NT2/D1 (cell line): ENCODE data around the gene RCSD1.

ENCODE experiments used
- SUZ12 ChIP-seq: IDR thresholded peaks from 2 replicates; pipeline ENCODE4 v1.6.1; 2011; ENCODE audit not compliant: insufficient read length, insufficient read depth; ENCODE audit errors: extremely low read depth
- YY1 ChIP-seq: IDR thresholded peaks from 2 replicates; pipeline ENCODE4 v1.6.1; 2011; ENCODE audit not compliant: insufficient read length, insufficient read depth
- ZNF274 ChIP-seq: IDR thresholded peaks from 2 replicates; pipeline ENCODE4 v1.6.1; 2011; ENCODE audit warnings: mild to moderate bottlenecking, low read depth, low read length

- TF ChIP-seq SUZ12, result no peak
- no peak for TF ChIP-seq ZNF274
- no peak for TF ChIP-seq YY1
Observed at GRCh38 chr1:167582722-167583121, 47.3 kb upstream of the RCSD1 start.
